ENCODE results near the gene PADI1.

DNA sequence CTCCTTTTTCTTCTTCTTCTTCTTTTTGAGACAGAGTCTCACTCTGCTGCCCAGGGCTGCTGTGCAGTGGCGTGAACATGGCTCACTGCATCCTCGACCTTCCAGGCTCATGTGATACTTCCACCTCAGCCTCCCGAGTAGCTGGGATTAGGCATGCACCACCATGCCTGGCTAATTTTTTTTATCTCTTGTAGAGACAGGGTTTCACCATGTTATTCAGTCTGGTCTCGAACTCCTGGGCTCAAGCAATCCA, 13.0 kb upstream of the PADI1 start:
- TF ChIP-seq, protein P1, sequence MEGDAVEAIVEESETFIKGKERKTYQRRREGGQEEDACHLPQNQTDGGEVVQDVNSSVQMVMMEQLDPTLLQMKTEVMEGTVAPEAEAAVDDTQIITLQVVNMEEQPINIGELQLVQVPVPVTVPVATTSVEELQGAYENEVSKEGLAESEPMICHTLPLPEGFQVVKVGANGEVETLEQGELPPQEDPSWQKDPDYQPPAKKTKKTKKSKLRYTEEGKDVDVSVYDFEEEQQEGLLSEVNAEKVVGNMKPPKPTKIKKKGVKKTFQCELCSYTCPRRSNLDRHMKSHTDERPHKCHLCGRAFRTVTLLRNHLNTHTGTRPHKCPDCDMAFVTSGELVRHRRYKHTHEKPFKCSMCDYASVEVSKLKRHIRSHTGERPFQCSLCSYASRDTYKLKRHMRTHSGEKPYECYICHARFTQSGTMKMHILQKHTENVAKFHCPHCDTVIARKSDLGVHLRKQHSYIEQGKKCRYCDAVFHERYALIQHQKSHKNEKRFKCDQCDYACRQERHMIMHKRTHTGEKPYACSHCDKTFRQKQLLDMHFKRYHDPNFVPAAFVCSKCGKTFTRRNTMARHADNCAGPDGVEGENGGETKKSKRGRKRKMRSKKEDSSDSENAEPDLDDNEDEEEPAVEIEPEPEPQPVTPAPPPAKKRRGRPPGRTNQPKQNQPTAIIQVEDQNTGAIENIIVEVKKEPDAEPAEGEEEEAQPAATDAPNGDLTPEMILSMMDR (IDR thresholded peaks at IDR 0.05; ENCODE audit: low read depth, low read length, missing input control), result no peak
- no peak for TF ChIP-seq JUND (IDR thresholded peaks at IDR 0.05)
- no peak for TF ChIP-seq FOXA1 (IDR thresholded peaks at IDR 0.05)
- TF ChIP-seq YY1 (IDR thresholded peaks at IDR 0.05), result no peak
- TF ChIP-seq, protein P2, sequence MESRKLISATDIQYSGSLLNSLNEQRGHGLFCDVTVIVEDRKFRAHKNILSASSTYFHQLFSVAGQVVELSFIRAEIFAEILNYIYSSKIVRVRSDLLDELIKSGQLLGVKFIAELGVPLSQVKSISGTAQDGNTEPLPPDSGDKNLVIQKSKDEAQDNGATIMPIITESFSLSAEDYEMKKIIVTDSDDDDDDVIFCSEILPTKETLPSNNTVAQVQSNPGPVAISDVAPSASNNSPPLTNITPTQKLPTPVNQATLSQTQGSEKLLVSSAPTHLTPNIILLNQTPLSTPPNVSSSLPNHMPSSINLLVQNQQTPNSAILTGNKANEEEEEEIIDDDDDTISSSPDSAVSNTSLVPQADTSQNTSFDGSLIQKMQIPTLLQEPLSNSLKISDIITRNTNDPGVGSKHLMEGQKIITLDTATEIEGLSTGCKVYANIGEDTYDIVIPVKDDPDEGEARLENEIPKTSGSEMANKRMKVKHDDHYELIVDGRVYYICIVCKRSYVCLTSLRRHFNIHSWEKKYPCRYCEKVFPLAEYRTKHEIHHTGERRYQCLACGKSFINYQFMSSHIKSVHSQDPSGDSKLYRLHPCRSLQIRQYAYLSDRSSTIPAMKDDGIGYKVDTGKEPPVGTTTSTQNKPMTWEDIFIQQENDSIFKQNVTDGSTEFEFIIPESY (IDR thresholded peaks at IDR 0.05), result no peak
- TF ChIP-seq EGR1 (IDR thresholded peaks at IDR 0.05; ENCODE audit: low read depth in 2 of 2), result no peak
- TF ChIP-seq, protein P3, sequence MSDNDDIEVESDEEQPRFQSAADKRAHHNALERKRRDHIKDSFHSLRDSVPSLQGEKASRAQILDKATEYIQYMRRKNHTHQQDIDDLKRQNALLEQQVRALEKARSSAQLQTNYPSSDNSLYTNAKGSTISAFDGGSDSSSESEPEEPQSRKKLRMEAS (IDR thresholded peaks at IDR 0.05), result no peak
- TF ChIP-seq HNF4G (IDR thresholded peaks at IDR 0.05), result no peak
- no peak for TF ChIP-seq RXRA (IDR thresholded peaks at IDR 0.05)
- TF ChIP-seq NR2F2 (IDR thresholded peaks at IDR 0.05), result no peak
- TF ChIP-seq TAF1 (conservative IDR thresholded peaks at IDR 0.05), result no peak
- no peak for TF ChIP-seq RAD21 (IDR thresholded peaks at IDR 0.05)

All from liver (tissue), 3 donors.